PC-9 (cell line): Measurements from ENCODE around the gene PPP1R3G.

ENCODE experiments used
- EZH2 ChIP-seq: fragments of 200-600 bp; sonication (generic); IDR thresholded peaks from 2 replicates; pipeline ENCODE4 v1.8.0; 2017; ENCODE audit warnings: antibody characterized with exemption, low read depth
- TF ChIP-seq, protein P1 (sequence below): fragments of 200-600 bp; sonication (generic); conservative IDR thresholded peaks from 2 replicates; pipeline ENCODE4 v1.6.1; 2017; ENCODE audit warnings: mixed run types, antibody characterized with exemption, mild to moderate bottlenecking, moderate library complexity

DNA sequence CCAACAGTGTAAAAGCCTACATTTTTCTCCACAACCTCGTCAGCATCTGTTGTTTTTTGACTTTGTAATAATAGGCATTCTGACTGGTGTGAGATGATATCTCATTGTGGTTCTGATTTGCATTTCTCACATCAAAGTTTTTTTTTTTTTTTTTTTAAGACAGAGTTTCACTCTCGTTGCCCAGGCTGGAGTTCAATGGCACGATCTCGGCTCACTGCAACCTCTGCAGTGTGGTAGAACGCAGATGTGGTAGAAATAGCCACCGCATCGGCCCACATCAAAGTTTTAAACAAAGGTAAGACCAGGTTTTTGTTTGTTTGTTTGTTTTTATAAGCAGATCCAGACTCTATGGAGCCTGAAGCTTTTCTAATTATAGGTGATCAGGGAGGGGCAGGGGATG lies 12.7 kb upstream of the PPP1R3G start:
- TF ChIP-seq EZH2, result no peak
- TF ChIP-seq, protein P1, sequence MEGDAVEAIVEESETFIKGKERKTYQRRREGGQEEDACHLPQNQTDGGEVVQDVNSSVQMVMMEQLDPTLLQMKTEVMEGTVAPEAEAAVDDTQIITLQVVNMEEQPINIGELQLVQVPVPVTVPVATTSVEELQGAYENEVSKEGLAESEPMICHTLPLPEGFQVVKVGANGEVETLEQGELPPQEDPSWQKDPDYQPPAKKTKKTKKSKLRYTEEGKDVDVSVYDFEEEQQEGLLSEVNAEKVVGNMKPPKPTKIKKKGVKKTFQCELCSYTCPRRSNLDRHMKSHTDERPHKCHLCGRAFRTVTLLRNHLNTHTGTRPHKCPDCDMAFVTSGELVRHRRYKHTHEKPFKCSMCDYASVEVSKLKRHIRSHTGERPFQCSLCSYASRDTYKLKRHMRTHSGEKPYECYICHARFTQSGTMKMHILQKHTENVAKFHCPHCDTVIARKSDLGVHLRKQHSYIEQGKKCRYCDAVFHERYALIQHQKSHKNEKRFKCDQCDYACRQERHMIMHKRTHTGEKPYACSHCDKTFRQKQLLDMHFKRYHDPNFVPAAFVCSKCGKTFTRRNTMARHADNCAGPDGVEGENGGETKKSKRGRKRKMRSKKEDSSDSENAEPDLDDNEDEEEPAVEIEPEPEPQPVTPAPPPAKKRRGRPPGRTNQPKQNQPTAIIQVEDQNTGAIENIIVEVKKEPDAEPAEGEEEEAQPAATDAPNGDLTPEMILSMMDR, result no peak
